B cell (primary cell): Measurements from ENCODE around the gene PGBD2.

ENCODE experiments used
- CTCF ChIP-seq: fragments of 200-600 bp; IDR thresholded peaks from one replicate; pipeline ENCODE4 v1.8.0; 2022; ENCODE audit warnings: antibody characterized with exemption, mild to moderate bottlenecking
- EZH2 ChIP-seq: IDR thresholded peaks from 2 replicates; pipeline ENCODE4 v1.6.1; 2012; ENCODE audit warnings: borderline replicate concordance, low read depth, mild to moderate bottlenecking, moderate library complexity, low read length; ENCODE audit not compliant: insufficient read depth, poor library complexity, severe bottlenecking

DNA sequence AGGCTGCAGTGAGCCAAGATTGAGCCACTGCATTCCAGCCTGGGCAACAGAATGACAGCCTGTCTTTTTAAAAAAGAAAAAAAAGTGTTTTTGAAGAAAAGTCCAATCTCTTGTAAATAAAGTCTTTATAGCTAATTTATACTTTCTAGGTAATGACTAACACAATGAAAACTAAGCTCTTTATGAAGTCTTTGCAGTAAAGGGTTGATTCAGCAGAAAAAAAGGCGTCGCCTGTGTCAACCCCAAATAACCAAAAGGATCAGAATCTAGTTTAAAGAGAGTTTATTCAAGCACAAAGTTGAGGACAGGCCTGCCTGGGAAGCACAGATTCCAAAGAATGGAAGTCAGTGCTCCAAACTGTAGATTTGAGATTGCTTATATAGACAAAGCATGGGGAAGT is 14.3 kb upstream of the PGBD2 start:
- TF ChIP-seq CTCF: no peak
- TF ChIP-seq EZH2: no peak
